Measurements from ENCODE around the gene SWAP70.

- TF ChIP-seq EZH2 (IDR thresholded peaks at IDR 0.05; ENCODE audit: insufficient read depth, low read length) (no peak), CTCF (IDR thresholded peaks at IDR 0.05; ENCODE audit: insufficient read depth, low read depth, low read length) (no peak)
Measured at GRCh38 chr11:9716275-9717039, 52.6 kb downstream of the SWAP70 start.

Measured in astrocyte (in vitro differentiated cells and primary cell).